HEK293 (cell line): ENCODE measurements around the gene RHOU.

ENCODE experiments used
- BCL11A ChIP-seq: fragments of 450-650 bp; formaldehyde crosslinking; IDR thresholded peaks from 2 replicates; pipeline ENCODE4 v1.5.1; 2016; ENCODE audit warnings: low read depth, missing biosample characterization, missing genetic modification characterization
- GLI4 ChIP-seq: fragments of 450-650 bp; formaldehyde crosslinking; IDR thresholded peaks from 2 replicates; pipeline ENCODE4 v1.5.1; 2016; ENCODE audit warnings: missing biosample characterization, missing genetic modification characterization
- IKZF3 ChIP-seq: fragments of 450-650 bp; IDR thresholded peaks from 2 replicates; pipeline ENCODE4 v1.5.0; 2018; ENCODE audit warnings: missing biosample characterization, mild to moderate bottlenecking, missing genetic modification characterization, moderate library complexity
- KLF7 ChIP-seq: fragments of 450-650 bp; formaldehyde crosslinking; IDR thresholded peaks from 2 replicates; pipeline ENCODE4 v1.5.1; 2016; ENCODE audit warnings: missing biosample characterization, missing genetic modification characterization, borderline replicate concordance
- MEIS1 ChIP-seq: sonication (generic); formaldehyde crosslinking; IDR thresholded peaks from 2 replicates; pipeline ENCODE4 v1.8.1; 2022; ENCODE audit warnings: missing genetic modification reagents, mild to moderate bottlenecking, borderline replicate concordance
- REPIN1 ChIP-seq: fragments of 450-650 bp; formaldehyde crosslinking; IDR thresholded peaks from 2 replicates; pipeline ENCODE4 v1.5.1; 2017; ENCODE audit warnings: missing biosample characterization, missing genetic modification characterization, low read depth
- SP7 ChIP-seq: fragments of 450-650 bp; formaldehyde crosslinking; IDR thresholded peaks from 2 replicates; pipeline ENCODE4 v1.5.1; 2016; ENCODE audit warnings: missing biosample characterization, missing genetic modification characterization
- TRIM28 ChIP-seq: IDR thresholded peaks from 2 replicates; pipeline ENCODE4 v1.6.1; 2011; ENCODE audit warnings: low read length, control low read depth, borderline replicate concordance
- YY2 ChIP-seq: fragments of 450-650 bp; formaldehyde crosslinking; IDR thresholded peaks from 2 replicates; pipeline ENCODE4 v1.5.1; 2016; ENCODE audit warnings: missing biosample characterization, missing genetic modification characterization
- ZBTB1 ChIP-seq: fragments of 450-650 bp; formaldehyde crosslinking; IDR thresholded peaks from 2 replicates; pipeline ENCODE4 v1.5.1; 2016; ENCODE audit warnings: missing biosample characterization, missing genetic modification characterization
- ZBTB20 ChIP-seq: fragments of 450-650 bp; formaldehyde crosslinking; IDR thresholded peaks from 2 replicates; pipeline ENCODE4 v1.5.1; 2016; ENCODE audit warnings: missing biosample characterization, missing genetic modification characterization
- ZBTB21 ChIP-seq: fragments of 450-650 bp; formaldehyde crosslinking; IDR thresholded peaks from 2 replicates; pipeline ENCODE4 v1.5.1; 2017; ENCODE audit warnings: missing biosample characterization, missing genetic modification characterization
- ZFP37 ChIP-seq: fragments of 450-650 bp; formaldehyde crosslinking; IDR thresholded peaks from 2 replicates; pipeline ENCODE4 v1.5.1; 2016; ENCODE audit warnings: missing biosample characterization, missing genetic modification characterization
- ZNF121 ChIP-seq: fragments of 450-650 bp; formaldehyde crosslinking; IDR thresholded peaks from 2 replicates; pipeline ENCODE4 v1.5.1; 2016; ENCODE audit warnings: missing biosample characterization, missing genetic modification characterization
- ZNF174 ChIP-seq: fragments of 450-650 bp; formaldehyde crosslinking; IDR thresholded peaks from 2 replicates; pipeline ENCODE4 v1.5.0; 2017; ENCODE audit warnings: missing biosample characterization, mild to moderate bottlenecking, missing genetic modification characterization
- ZNF202 ChIP-seq: fragments of 450-650 bp; formaldehyde crosslinking; IDR thresholded peaks from 2 replicates; pipeline ENCODE4 v1.5.1; 2016; ENCODE audit warnings: missing biosample characterization, missing genetic modification characterization, borderline replicate concordance
- ZNF221 ChIP-seq: fragments of 450-650 bp; formaldehyde crosslinking; IDR thresholded peaks from 2 replicates; pipeline ENCODE4 v1.5.1; 2017; ENCODE audit warnings: missing biosample characterization, missing genetic modification characterization, borderline replicate concordance
- ZNF292 ChIP-seq: fragments of 450-650 bp; formaldehyde crosslinking; IDR thresholded peaks from 2 replicates; pipeline ENCODE4 v1.5.1; 2016; ENCODE audit warnings: low read depth, missing biosample characterization, missing genetic modification characterization, borderline replicate concordance
- ZNF302 ChIP-seq: fragments of 450-650 bp; formaldehyde crosslinking; IDR thresholded peaks from 2 replicates; pipeline ENCODE4 v1.5.1; 2016; ENCODE audit warnings: missing biosample characterization, missing genetic modification characterization, low read depth
- ZNF335 ChIP-seq: fragments of 450-650 bp; formaldehyde crosslinking; conservative IDR thresholded peaks from 2 replicates; pipeline ENCODE4 v1.5.1; 2016; ENCODE audit warnings: missing biosample characterization, missing genetic modification characterization
- ZNF514 ChIP-seq: fragments of 450-650 bp; formaldehyde crosslinking; IDR thresholded peaks from 2 replicates; pipeline ENCODE4 v1.5.1; 2016; ENCODE audit warnings: missing biosample characterization, missing genetic modification characterization
- ZNF558 ChIP-seq: fragments of 450-650 bp; formaldehyde crosslinking; IDR thresholded peaks from 2 replicates; pipeline ENCODE4 v1.5.1; 2016; ENCODE audit warnings: missing biosample characterization, missing genetic modification characterization
- ZNF658 ChIP-seq: fragments of 450-650 bp; formaldehyde crosslinking; IDR thresholded peaks from 2 replicates; pipeline ENCODE4; 2016; ENCODE audit warnings: missing biosample characterization, missing genetic modification characterization
- ZNF747 ChIP-seq: fragments of 450-650 bp; formaldehyde crosslinking; IDR thresholded peaks from 2 replicates; pipeline ENCODE4 v1.5.1; 2016; ENCODE audit warnings: missing biosample characterization, missing genetic modification characterization
- ZNF76 ChIP-seq: fragments of 450-650 bp; formaldehyde crosslinking; IDR thresholded peaks from 2 replicates; pipeline ENCODE4; 2016; ENCODE audit warnings: low read depth, missing biosample characterization, missing genetic modification characterization, borderline replicate concordance
- ZNF776 ChIP-seq: fragments of 450-650 bp; formaldehyde crosslinking; IDR thresholded peaks from 2 replicates; pipeline ENCODE4 v1.5.0; 2017; ENCODE audit warnings: missing biosample characterization, missing genetic modification characterization, borderline replicate concordance
- TF ChIP-seq, protein P1 (sequence below): fragments of 450-650 bp; formaldehyde crosslinking; IDR thresholded peaks from 2 replicates; pipeline ENCODE4 v1.5.1; 2016; ENCODE audit warnings: missing biosample characterization, missing genetic modification characterization
- TF ChIP-seq, protein P2 (sequence below): fragments of 450-650 bp; formaldehyde crosslinking; IDR thresholded peaks from 2 replicates; pipeline ENCODE4 v1.5.1; 2016; ENCODE audit warnings: missing biosample characterization, missing genetic modification characterization
- TF ChIP-seq, protein P3 (sequence below): fragments of 450-650 bp; formaldehyde crosslinking; IDR thresholded peaks from 2 replicates; pipeline ENCODE4 v1.5.1; 2017; ENCODE audit warnings: missing biosample characterization, mild to moderate bottlenecking, missing genetic modification characterization, moderate library complexity
- TF ChIP-seq, protein P4 (sequence below): fragments of 450-650 bp; formaldehyde crosslinking; IDR thresholded peaks from 2 replicates; pipeline ENCODE4 v1.5.1; 2016; ENCODE audit warnings: missing biosample characterization, missing genetic modification characterization
- TF ChIP-seq, protein P5 (sequence below): fragments of 450-650 bp; formaldehyde crosslinking; IDR thresholded peaks from 2 replicates; pipeline ENCODE4 v1.5.1; 2016; ENCODE audit warnings: missing biosample characterization, missing genetic modification characterization, low read depth

RHOU gene

DNA sequence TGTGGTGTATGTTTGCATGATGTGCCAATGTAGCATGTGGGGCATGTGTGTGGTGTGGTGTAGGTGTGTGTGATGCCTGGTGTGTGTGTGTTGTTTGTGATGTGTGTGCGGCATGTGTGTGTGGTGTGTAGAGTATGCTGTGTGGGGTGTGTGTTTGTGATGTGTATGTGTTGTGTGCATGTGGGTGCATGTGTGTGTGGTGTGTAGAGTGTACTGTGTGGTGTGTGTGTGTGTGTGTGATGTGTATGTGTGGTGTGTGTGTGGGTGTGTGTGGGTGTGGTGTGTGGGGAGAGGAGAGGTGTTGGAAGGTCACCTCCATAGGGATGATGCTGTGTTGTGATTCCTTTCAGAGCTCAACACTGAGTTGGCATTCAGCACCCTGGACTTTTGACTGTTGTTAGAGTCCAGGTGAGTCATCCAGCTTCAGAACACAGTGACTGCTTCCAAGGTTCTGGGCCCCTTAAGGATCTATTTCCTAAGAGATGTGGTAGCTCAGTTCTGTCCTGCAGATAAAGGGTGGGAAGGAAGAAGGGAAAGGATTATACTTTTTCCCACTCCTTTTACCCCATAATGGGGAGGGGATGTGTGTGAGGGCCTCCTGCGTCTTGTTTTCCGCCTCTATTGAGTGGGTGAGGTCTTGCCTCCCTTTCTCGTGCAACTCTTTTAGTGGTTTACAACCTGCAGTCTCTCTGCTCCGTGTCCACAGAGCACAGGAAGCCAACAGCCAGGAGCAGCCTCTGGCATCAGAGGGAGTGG, 47.6 kb downstream of the RHOU start (continued):
- TF ChIP-seq ZNF658 = peak; percentile 40; the same call in 1 of the 2 replicates
- TF ChIP-seq, protein P1, sequence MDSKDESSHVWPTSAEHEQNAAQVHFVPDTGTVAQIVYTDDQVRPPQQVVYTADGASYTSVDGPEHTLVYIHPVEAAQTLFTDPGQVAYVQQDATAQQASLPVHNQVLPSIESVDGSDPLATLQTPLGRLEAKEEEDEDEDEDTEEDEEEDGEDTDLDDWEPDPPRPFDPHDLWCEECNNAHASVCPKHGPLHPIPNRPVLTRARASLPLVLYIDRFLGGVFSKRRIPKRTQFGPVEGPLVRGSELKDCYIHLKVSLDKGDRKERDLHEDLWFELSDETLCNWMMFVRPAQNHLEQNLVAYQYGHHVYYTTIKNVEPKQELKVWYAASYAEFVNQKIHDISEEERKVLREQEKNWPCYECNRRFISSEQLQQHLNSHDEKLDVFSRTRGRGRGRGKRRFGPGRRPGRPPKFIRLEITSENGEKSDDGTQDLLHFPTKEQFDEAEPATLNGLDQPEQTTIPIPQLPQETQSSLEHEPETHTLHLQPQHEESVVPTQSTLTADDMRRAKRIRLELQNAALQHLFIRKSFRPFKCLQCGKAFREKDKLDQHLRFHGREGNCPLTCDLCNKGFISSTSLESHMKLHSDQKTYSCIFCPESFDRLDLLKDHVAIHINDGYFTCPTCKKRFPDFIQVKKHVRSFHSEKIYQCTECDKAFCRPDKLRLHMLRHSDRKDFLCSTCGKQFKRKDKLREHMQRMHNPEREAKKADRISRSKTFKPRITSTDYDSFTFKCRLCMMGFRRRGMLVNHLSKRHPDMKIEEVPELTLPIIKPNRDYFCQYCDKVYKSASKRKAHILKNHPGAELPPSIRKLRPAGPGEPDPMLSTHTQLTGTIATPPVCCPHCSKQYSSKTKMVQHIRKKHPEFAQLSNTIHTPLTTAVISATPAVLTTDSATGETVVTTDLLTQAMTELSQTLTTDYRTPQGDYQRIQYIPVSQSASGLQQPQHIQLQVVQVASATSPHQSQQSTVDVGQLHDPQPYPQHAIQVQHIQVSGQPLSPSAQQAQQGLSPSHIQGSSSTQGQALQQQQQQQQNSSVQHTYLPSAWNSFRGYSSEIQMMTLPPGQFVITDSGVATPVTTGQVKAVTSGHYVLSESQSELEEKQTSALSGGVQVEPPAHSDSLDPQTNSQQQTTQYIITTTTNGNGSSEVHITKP (tag by site-specific recombination) = peak; percentile 88
- TF ChIP-seq ZNF335 = no peak
- TF ChIP-seq ZFP37 (tag by site-specific recombination) = no peak; the same call in 1 of the 2 replicates
- no peak; the same call in 1 of the 2 replicates for TF ChIP-seq YY2 (tag by site-specific recombination)
- TF ChIP-seq BCL11A (tag by site-specific recombination) = peak; percentile 40
- TF ChIP-seq REPIN1 (tag by site-specific recombination) = no peak
- TF ChIP-seq, protein P2, sequence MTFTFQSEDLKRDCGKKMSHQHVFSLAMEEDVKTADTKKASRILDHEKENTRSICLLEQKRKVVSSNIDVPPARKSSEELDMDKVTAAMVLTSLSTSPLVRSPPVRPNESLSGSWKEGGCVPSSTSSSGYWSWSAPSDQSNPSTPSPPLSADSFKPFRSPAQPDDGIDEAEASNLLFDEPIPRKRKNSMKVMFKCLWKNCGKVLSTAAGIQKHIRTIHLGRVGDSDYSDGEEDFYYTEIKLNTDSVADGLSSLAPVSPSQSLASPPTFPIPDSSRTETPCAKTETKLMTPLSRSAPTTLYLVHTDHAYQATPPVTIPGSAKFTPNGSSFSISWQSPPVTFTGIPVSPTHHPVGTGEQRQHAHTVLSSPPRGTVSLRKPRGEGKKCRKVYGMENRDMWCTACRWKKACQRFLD (tag by site-specific recombination) = no peak
- TF ChIP-seq ZNF174 (tag by site-specific recombination) = no peak
- TF ChIP-seq ZBTB21 (tag by site-specific recombination) = no peak
- TF ChIP-seq ZBTB20 (tag by site-specific recombination) = peak; percentile 79
- TF ChIP-seq TRIM28 = no peak
- no peak; the same call in none of the 2 replicates for TF ChIP-seq ZNF76
- TF ChIP-seq ZNF221 (tag by site-specific recombination) = no peak
- TF ChIP-seq GLI4 = peak; percentile 92
- TF ChIP-seq SP7 (tag by site-specific recombination) = no peak
- TF ChIP-seq ZNF514 (tag by site-specific recombination) = no peak; the same call in 1 of the 2 replicates
- no peak for TF ChIP-seq ZNF302
- TF ChIP-seq, protein P3, sequence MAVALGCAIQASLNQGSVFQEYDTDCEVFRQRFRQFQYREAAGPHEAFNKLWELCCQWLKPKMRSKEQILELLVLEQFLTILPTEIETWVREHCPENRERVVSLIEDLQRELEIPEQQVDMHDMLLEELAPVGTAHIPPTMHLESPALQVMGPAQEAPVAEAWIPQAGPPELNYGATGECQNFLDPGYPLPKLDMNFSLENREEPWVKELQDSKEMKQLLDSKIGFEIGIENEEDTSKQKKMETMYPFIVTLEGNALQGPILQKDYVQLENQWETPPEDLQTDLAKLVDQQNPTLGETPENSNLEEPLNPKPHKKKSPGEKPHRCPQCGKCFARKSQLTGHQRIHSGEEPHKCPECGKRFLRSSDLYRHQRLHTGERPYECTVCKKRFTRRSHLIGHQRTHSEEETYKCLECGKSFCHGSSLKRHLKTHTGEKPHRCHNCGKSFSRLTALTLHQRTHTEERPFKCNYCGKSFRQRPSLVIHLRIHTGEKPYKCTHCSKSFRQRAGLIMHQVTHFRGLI (tag by site-specific recombination) = no peak
- peak; percentile 26; the same call in 1 of the 2 replicates for TF ChIP-seq ZNF776
- no peak; the same call in 1 of the 2 replicates for TF ChIP-seq ZNF121 (tag by site-specific recombination)
- TF ChIP-seq ZNF202 (tag by site-specific recombination) = no peak; the same call in 1 of the 2 replicates
- no peak for TF ChIP-seq ZNF292
- no peak for TF ChIP-seq IKZF3 (tag by site-specific recombination)
- no peak for TF ChIP-seq MEIS1 (CRISPR knock-in tag)
- TF ChIP-seq, protein P4, sequence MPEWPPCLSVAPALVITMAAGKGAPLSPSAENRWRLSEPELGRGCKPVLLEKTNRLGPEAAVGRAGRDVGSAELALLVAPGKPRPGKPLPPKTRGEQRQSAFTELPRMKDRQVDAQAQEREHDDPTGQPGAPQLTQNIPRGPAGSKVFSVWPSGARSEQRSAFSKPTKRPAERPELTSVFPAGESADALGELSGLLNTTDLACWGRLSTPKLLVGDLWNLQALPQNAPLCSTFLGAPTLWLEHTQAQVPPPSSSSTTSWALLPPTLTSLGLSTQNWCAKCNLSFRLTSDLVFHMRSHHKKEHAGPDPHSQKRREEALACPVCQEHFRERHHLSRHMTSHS (tag by site-specific recombination) = no peak; the same call in 1 of the 2 replicates
- TF ChIP-seq ZNF747 (tag by site-specific recombination) = no peak
- TF ChIP-seq, protein P5, sequence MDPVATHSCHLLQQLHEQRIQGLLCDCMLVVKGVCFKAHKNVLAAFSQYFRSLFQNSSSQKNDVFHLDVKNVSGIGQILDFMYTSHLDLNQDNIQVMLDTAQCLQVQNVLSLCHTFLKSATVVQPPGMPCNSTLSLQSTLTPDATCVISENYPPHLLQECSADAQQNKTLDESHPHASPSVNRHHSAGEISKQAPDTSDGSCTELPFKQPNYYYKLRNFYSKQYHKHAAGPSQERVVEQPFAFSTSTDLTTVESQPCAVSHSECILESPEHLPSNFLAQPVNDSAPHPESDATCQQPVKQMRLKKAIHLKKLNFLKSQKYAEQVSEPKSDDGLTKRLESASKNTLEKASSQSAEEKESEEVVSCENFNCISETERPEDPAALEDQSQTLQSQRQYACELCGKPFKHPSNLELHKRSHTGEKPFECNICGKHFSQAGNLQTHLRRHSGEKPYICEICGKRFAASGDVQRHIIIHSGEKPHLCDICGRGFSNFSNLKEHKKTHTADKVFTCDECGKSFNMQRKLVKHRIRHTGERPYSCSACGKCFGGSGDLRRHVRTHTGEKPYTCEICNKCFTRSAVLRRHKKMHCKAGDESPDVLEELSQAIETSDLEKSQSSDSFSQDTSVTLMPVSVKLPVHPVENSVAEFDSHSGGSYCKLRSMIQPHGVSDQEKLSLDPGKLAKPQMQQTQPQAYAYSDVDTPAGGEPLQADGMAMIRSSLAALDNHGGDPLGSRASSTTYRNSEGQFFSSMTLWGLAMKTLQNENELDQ = no peak
- 0 out of 2 replicates have a peak, but pooled peaks have one; percentile 7 for TF ChIP-seq ZBTB1
- TF ChIP-seq KLF7 (tag by site-specific recombination) = no peak
- no peak for TF ChIP-seq ZNF558 (tag by site-specific recombination)
